NCI-H1694 (cell line): ENCODE results near the gene PSPN.
"Not testable (repeated sequence)": the region's sequence is repeated elsewhere in the genome, so short reads cannot be mapped to it uniquely, and the experiment has no call there.

Source experiments
- DNase-seq: peaks from one replicate; lab custom pipeline; 2025; lab: John Stamatoyannopoulos, UW

Gene PSPN

GRCh38 chr19:6402837-6403608 lies 27.3 kb upstream of the PSPN start:
- no peak for DNase-seq

GRCh38 chr19:6402058-6402457 lies 26.3 kb upstream of the PSPN start:
- no peak for DNase-seq

DNA sequence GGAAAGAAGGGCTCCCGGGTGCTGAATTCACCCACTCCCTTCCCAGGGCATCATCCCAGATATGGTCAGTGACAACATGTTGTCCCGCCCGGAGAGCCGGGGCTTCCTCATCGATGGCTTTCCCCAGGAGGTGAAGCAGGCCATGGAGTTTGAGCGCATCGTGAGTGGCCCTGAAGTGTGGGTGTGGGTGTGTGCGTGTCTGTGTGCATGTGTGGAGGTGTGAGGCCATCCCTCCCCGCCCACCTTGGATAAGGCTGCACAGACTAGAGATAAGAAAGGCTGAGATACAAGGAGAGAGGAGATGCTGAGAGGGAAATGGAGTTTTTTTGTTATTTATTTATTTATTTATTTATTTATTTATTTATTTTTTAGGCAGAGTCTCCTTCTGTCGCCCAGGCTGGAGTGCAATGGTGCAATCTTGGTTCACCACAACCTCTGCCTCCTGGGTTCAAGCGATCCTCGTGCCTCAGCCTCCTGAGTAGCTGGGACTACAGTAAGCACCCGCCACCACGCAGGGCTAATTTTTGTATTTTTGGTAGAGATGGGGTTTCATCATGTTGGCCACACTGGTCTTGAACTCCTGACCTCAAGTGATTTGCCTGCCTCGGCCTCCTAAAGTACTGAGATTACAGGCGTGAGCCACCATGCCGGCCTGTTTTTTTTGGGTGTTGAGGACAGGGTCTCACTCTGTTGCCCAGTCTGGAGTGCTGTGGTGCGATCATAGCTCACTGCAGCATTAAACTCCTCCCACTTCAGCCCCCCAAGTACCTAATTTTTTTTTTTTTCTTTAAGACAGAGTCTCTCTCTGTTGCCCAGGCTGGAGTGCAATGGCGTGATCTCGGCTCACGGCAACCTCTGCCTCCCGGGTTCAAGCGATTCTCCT lies 24.6 kb upstream of the PSPN start:
- not testable (repeated sequence) for DNase-seq

DNA sequence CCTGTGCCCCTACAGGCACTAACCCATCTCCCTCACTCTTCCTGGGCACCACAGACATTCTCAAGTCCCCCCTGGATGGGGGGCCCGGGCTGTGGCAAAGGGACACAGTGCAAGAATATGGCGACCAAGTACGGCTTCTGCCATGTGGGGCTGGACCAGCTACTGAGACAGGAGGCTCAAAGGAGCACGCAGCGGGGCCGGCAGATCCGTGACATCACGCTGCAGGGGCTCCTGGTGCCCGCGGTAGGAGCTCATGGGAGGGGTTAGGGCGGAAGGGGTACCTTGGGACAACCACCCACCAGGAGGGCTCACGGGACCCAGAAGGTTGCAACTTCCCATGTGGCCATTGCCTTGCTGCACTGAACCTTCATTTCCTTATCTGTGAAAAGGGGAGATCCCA lies 20.6 kb upstream of the PSPN start:
- DNase-seq = no peak

DNA sequence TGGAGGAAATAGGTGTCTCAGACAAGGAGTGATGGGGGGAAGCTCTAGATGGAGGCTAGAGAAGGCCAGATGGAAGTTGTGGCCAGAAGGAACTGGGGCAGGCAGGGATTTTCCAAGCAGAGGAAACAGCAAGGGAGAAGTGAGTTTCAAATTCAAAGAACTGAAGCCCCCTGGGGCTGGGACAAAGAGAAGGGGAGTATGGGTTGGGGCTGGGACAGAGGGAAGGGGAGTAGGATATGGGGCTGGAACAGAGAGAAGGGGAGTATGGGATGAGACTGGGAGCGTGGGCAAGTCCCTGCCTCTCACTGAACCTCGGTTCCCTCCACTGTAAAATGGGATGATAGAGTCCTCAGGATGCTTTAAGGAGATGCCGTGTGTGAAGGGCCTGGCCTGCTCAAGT lies 19.1 kb upstream of the PSPN start:
- no peak for DNase-seq

DNA sequence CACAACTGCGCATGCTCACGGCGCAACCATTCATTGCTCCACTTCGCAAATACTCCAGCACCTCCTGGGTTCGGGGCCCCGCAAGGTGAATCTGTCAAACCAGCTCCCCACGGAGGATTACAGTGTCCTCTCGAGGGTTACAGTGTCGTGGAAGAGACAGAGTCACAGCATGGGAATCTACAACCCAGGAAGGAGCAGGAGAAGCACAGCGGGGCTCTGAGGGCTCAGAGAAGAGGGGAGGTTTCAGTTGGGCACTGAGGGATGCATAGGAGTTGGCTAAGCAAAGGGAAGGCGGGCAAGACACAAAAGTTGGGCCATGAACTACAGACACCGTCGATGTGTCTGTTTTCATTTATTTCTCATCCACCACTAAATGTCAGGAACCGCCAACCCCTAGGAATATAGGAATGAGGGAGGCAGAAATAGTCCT lies 18.3 kb upstream of the PSPN start:
- no peak for DNase-seq

- peak; percentile 84 for DNase-seq
Observed at GRCh38 chr19:6393074-6393982, 17.6 kb upstream of the PSPN start, which contains the start of gene GTF2F1. TSS of gene GTF2F1 (minus strand) at chr19:6393164. CDS start at chr19:6392995, 169 bp downstream.

DNA sequence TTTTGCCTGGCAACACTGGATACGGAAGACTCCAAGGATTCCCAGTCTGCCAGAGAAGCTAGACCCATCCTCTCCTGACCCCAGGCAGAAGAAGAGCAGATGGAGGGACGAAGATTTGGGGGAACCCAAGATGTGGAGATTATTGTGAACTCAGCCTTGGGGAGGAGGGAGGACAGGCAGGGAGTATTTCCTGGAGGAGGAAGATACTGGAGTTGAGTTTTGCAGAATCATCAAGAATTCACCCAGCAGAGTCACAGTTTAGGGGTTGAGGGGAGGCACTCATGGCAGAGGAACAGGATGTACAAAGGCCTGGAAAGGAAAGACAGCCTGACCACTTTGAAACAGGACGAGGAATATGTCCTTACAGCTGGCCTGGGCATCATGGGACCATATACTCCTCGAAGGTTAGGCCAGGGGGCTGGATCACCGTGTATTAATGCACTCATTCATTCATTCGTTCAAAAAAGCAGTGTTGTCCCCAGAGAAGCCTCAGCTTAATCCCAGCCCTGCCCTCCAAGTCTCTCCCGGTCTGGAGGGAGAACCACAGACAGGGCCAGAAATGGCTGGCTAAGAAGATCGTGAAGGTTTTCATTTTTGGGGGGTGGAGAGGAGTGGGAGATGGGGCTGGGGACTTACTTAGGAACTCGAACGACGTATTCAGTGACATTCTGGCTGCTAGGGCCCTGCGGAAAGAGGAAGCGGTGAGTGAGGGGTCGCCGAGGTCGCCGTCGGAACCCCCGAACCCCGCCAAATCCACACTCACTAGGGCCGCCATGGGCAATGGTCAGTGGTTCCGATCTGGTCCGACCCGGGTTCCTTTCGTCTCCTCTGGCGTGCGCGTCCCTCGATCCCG lies 16.7 kb upstream of the PSPN start:
- no peak for DNase-seq

DNA sequence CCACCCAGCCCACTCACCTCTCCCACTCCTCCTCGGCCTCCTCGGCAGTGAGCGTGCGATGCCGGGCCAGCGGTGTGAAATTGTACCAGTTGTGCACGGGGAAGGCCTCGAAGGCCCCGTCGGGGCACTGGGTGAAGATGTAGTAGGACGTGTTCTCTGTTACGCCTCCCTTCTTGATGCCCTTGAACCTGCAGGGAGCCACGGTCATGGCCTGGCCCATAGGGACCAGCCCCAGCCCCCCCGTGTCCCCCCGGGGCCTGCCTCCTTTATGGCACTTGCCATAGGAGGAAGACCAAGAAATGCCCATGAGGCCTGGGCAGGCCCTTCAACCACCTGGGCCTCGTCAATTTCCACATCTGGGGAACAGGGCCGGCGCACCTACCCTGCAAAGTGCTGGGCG lies 11.6 kb upstream of the PSPN start:
- no peak for DNase-seq

GRCh38 chr19:6384381-6384780 lies 8.6 kb upstream of the PSPN start:
- DNase-seq = no peak

DNA sequence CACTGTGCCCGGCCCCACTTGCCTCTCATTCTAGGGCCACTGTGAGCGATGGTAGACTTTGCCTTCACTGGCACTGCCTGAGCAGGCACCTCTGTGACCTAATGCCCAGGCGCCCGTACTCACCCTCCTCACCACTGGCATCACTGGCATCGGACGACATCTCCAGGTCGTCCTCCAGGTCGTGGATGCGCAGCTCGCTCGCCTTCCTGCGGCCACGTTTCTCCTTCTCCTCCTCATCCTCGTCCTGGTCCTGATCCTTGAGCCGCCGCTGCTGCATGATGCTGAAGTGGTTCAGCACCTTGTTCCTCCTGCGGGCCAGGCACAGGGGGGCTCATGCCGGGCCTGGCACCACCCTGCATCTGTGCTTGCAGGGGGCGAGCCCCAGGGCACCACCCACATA lies 7.5 kb upstream of the PSPN start:
- DNase-seq = no peak

DNA sequence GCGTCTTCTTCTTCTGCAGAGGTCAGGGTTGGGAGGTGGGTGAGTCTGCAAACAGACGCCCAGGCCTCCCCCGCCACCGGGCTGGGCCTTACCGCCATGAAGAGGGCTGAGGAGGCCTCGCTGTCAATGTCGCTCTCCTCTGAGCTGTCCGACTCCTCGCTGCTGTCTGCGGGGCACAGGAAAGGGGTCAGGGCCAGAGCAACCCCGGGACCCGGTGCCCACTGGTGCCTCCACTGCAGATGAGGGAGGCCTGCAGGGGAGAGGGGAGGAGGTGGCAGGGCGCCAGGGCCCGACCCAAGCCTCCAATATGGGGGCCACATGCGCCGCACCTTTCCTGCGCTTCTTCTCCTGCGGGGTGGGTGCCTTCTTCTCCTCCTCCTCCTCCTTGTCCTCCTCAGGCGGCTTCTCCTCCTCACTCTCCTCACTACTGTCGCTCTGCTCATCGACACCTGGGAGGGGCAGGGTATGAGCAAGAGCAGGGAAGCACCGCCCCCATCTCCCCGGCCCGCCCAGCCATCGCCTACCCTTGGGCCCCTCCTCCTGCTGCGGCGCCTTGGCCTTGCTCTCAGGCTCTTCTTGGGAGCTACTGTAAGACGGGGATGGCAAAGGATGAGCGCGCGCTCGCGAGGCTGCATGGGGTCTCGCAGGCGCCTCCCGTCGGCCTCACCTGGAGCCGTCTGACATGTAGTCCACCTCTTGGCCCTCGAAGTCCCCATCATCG lies 5.5 kb upstream of the PSPN start:
- no peak for DNase-seq

DNA sequence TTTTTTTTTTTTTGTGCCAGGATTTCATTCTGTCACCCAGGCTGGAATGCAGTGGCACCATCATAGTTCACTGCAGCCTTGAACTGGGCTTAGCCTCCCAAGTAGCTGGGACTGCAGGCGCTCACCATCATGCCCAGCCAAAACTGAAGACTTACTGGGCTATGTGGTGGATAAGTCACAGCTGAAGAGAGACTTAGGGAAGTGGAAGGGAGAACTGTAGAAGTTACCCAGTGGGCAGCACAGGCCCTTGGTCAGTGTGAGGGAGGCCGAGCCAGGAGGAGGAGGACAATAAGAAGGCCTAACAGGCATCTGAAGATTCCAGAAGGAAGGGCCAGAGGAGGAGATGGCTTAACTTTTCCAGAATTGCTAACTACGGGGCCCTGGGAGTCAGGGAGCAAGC lies 4.0 kb upstream of the PSPN start:
- DNase-seq = no peak

GRCh38 chr19:6378486-6378885 lies 2.8 kb upstream of the PSPN start:
- DNase-seq = no peak

GRCh38 chr19:6378041-6378440 lies 2.3 kb upstream of the PSPN start:
- no peak for DNase-seq

DNA sequence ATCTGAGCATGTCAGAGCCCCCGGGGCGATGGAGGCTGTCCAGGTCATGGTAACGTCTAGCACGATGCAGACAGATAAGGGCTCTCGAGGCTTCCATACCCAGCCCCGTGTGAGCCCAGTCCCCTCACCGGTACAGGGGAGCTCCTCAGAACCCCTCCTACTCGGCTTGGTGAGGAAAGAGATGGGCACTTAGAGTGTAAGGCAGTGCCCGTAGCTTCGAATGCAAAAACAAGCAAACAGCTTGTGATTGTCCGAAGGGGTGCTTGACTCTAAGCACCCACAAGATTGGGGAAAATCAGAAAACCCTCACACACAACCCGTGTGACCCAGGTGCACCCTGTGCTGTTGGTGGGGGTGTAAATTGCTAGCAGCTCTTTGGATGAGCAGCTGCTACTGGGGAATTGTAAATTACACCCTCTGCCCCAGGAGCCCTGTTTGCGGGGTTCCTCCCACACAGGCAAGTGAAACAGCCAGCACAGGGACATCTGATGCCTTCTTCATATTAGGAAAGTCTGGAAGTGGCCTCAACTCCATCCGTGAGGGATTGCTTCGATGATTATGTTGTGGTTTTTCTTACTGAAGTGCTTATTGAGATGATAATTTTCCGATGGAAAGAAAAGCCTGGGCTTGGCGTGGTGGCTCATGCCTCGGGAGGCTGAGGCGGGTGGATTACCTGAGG lies 918 bp upstream of the PSPN start:
- no peak for DNase-seq

DNA sequence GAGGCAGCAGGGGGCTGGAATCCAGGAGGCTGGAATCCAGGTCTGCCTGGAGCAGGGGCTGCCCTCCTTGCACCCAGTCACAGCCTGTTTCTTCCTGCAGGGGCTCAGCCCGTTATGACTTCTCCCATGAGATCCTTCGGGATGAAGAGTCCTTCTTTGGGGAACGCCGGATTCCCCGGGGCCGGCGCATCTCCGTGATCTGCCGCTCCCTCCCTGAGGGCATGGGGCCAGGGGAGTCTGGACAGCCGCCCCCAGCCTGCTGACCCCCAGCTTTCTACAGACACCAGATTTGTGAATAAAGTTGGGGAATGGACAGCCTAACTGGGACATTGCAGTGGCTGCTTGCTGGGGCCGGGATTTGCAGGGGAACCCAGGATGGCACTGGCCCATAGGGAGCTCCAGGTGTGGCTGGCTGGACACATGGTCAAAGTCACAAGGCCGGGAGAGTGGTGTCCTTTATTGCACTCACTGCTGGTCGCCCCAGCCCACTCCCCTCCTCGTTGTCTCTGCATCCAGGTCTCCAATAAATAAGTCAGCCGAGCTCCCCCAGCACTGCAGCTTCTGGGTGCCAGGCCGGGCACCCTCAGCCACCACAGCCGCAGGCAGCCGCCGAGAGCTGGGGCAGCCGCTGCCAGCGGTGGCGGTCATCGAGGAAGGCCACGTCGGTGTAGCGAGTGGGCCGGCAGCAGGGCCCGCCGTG lies 872 bp downstream of the PSPN start:
- DNase-seq = no peak

GRCh38 chr19:6374161-6374709 lies 1.5 kb downstream of the PSPN start:
- no peak for DNase-seq

DNA sequence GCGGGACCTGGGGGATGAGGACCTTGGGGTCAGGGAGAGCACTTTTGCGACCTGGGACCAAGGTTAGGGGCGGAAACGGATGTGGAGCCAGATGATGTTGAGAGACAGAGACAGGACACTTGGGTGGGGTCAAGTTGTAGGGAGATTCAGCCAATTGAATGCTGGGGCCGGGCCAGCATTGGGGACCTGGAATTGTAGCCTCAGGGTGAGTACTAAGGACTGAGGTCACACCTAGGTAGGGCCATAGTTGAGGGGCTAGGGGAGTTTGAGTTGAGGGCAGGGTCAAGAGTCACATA lies 2.0 kb downstream of the PSPN start:
- DNase-seq = no peak
